Esophagus squamous epithelium (tissue), 5 donors: Measurements from ENCODE around the gene RAB43. TPM values are rescaled to one million over a fixed set of nuclear protein-coding genes. Genes with fewer than 3 reads are reported as not detected.
"Not testable (repeated sequence)": the region's sequence is repeated elsewhere in the genome, so short reads cannot be mapped to it uniquely, and the experiment has no call there.

ENCODE experiments used
- DNase-seq: peaks from one replicate; lab custom pipeline; 2025; lab: John Stamatoyannopoulos, UW
- H3K27ac ChIP-seq, 4 donors: fragments of 200-600 bp; sonication (generic); one replicate each; pipeline ENCODE4 v1.5.1; 2016 to 2019; ENCODE audit warnings: mild to moderate bottlenecking in 1 of 4
- H3K27me3 ChIP-seq, 4 donors: fragments of 200-600 bp; sonication (generic); 1 replicate in 3 of 4; 2 replicates in 1 of 4; pipeline versions ENCODE4 v1.5.1 to v1.6.0; 2017 to 2021; ENCODE audit warnings: antibody characterized with exemption in 1 of 4
- H3K36me3 ChIP-seq, 3 donors: fragments of 200-600 bp; sonication (generic); one replicate each; pipeline ENCODE4 v1.5.1; 2016 to 2019
- H3K4me1 ChIP-seq, 3 donors: fragments of 200-600 bp; sonication (generic); one replicate each; pipeline ENCODE4 v1.5.1; 2017 to 2019
- H3K4me3 ChIP-seq, 4 donors: fragments of 200-600 bp; sonication (generic); 1 replicate in 3 of 4; 2 replicates in 1 of 4; pipeline ENCODE4 v1.5.1; 2016 to 2019; ENCODE audit warnings: mild to moderate bottlenecking in 2 of 4, moderate library complexity in 1 of 4
- H3K9me3 ChIP-seq, 3 donors: fragments of 200-600 bp; sonication (generic); one replicate each; pipeline ENCODE4 v1.5.1; 2016 to 2019
- POLR2A ChIP-seq, 4 donors: fragments of 450-650 bp; IDR thresholded peaks; one replicate each; pipeline ENCODE4 v1.6.1; 2017; ENCODE audit warnings: antibody characterized with exemption in 4 of 4, mild to moderate bottlenecking in 4 of 4, moderate library complexity in 3 of 4
- WGBS, 2 donors: methylation state at CpG; one replicate each; pipeline ENCODE4 v1.1.5; 2018; 5-methylcytosine and 5-hydroxymethylcytosine counted together
- intact Hi-C: fragments of 100-400 bp; cut with DNase I; formaldehyde crosslinking; loops from one replicate; pipeline ENCODE4 v1.15.0; 2022
- total RNA-seq, 4 donors: library from RNA; depleted of rRNA; stranded (reverse); fragments of >200 nt; gene quantifications; one replicate each; pipeline ENCODE4 v1.1.0, GENCODE V29; 2016
- TF ChIP-seq, protein P1 (sequence below), 6 experiments: fragments of 450-650 bp in 4 of 6; fragments of 200-600 bp in 2 of 6; sonication (generic) in 2 of 6; IDR thresholded peaks; one replicate each; pipeline ENCODE4 v1.5.1; 2016 to 2019; ENCODE audit warnings: antibody characterized with exemption in 6 of 6, mild to moderate bottlenecking in 4 of 6, moderate library complexity in 4 of 6
- donor health status: DM: yes; HTN: yes; CAD: no.

Gene RAB43
- total RNA-seq: 10 to 100 TPM in 1 of 4 donors, 1 to 10 TPM in 3; 4.6 to 11.1 (median 7.9) TPM

DNA sequence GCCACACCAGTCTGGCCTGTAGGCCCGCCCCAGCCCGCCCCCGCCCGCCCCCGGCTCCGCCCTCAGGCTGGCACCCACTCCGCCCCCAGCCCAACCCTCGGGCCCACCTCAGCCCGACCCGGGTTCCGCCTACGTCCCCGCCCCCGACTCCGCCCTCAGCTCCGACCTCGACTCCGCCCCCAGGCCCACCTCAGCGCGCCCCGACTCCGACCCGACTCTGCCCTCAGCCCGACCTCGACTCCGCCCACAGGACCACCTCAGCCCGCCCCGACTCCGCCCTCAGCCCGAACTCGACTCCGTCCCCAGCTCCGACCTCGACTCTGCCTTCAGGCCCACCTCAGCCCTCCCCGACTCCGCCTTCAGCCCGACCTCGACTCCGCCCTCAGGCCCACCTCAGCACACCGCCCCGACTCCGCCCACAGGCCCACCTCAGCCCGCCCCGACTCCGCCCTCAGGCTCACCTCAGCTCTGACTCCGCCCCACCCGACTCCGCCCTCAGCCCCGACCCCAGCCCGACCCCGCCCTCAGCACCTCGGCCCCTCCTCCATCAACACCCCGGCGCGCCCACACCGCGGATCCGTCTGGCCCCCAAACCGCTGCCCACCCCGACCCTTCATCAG lies at the start of gene RAB43:
RAB43 (minus strand) TSS at position 13 of the 620 bp plus-strand sequence. CDS start 315 bp downstream, outside the sequence.
- Histone ChIP-seq H3K27ac (peak within 1 kb of the TSS; percentile 88 to 97 (median 94)), H3K27me3 (no peaks in the 10 kb centered on the region), H3K4me1 (peaks cover 16 to 55% (median 16%) of the 10 kb centered on the region in 3 donors), H3K9me3 (no peaks in the 10 kb centered on the region), H3K36me3 (peaks cover 0 to 4% (median 0%) of the 10 kb centered on the region in 3 donors), H3K4me3 (peak within 1 kb of the TSS; percentile 57 to 91 (median 71))
- 2 to 10% methylated on average over 4 to 32 of the region's 60 CpGs for WGBS, 2 donors
- peak; percentile 33 for DNase-seq
- TF ChIP-seq, protein P1, sequence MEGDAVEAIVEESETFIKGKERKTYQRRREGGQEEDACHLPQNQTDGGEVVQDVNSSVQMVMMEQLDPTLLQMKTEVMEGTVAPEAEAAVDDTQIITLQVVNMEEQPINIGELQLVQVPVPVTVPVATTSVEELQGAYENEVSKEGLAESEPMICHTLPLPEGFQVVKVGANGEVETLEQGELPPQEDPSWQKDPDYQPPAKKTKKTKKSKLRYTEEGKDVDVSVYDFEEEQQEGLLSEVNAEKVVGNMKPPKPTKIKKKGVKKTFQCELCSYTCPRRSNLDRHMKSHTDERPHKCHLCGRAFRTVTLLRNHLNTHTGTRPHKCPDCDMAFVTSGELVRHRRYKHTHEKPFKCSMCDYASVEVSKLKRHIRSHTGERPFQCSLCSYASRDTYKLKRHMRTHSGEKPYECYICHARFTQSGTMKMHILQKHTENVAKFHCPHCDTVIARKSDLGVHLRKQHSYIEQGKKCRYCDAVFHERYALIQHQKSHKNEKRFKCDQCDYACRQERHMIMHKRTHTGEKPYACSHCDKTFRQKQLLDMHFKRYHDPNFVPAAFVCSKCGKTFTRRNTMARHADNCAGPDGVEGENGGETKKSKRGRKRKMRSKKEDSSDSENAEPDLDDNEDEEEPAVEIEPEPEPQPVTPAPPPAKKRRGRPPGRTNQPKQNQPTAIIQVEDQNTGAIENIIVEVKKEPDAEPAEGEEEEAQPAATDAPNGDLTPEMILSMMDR (IDR thresholded peaks at IDR 0.05): no peak
- TF ChIP-seq POLR2A (IDR thresholded peaks at IDR 0.05): no peak
- intact Hi-C loops: no loop called here

DNA sequence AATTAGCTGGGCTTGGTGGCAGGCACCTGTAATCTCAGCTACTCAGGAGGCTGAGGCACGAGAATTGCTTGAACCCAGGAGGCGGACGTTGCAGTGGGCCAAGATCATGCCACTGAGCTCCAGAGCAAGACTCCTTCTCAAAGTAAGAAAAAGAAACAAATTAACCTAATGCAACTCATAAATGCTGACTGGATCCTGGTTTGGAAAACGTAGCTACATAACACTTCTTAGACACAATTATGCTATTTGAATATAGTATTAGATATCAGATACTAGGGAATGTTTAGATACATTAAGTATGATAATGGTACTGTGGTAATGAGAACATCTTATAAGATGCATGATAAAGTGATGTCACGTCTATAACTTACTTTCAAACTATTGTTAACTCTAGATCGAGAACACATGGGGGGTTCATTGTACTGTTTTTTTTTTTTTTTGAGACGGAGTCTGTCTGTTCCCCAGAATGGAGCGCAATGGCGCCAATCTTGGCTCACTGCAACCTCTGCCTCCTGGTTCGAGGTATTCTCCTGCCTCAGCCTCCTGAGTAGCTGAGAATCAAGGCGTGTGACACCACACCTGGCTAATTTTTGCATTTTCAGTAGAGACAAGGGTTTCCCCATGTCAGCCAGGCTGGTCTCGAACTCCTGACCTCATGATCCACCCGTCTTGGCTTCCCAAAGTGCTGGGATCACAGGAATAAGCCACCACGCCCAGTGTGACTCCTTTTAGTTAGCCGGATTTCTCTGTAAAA lies 45.2 kb upstream of the RAB43 start:
- Histone ChIP-seq H3K4me1 (peaks cover 8 to 25% (median 12%) of the 10 kb centered on the region in 3 donors), H3K27me3 (no peaks in the 10 kb centered on the region), H3K9me3 (no peaks in the 10 kb centered on the region), H3K27ac (no peak overlapping the region), H3K4me3 (no peak overlapping the region), H3K36me3 (peaks cover 7 to 72% (median 33%) of the 10 kb centered on the region in 3 donors)
- intact Hi-C loops: no loop called here
- DNase-seq: no peak
- 86 to 87% methylated on average over 14 to 15 of the region's 15 CpGs for WGBS, 2 donors
- no peak for TF ChIP-seq POLR2A (IDR thresholded peaks at IDR 0.05)
- TF ChIP-seq, protein P1 (IDR thresholded peaks at IDR 0.05): no peak

DNA sequence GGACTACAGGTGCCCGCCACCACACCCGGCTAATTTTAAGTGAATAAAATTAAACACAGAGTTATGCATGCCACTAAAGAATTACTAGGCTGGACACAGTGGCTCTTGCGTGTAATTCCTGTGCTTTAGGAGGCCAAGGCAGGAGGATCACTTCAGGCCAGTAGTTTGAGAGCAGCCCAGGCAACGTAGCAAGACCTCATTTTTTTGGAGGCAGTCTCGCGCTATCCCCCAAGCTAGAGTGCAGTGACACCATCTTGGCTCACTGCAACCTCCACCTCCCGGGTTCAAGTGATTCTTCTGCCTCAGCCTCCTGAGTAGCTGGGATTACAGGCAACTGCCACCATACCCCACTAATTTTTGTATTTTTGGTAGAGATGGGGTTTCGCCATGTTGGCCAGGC lies 44.0 kb upstream of the RAB43 start:
- peaks cover 8 to 16% (median 8%) of the 10 kb centered on the region in 3 donors for H3K4me1 ChIP-seq
- 92 to 96% methylated on average over 8 of the region's 8 CpGs for WGBS, 2 donors
- H3K36me3 ChIP-seq: peaks cover 7 to 60% (median 22%) of the 10 kb centered on the region in 3 donors
- H3K4me3 ChIP-seq, H3K27ac ChIP-seq, H3K27me3 ChIP-seq, intact Hi-C loops, DNase-seq, H3K9me3 ChIP-seq: not testable (repeated sequence)

DNA sequence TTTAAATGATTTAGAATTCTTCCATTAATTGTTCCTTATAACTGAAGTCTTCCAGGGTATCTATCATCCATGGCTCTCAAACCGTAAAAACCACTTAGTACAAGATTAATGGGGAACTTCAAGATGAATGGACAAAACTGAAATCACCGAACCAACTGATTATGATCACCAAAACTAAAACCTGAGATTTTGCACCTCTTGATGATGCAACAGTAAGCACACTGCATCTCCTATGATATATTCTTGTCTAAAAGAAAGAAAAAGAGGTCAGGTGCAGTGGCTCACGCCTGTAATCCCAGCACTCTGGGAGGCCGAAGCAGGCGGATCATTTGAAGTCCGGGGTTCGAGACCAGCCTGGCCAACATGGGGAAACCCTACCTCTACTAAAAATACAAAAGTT lies 42.9 kb upstream of the RAB43 start:
- H3K36me3 ChIP-seq: peaks cover 0 to 49% (median 11%) of the 10 kb centered on the region in 3 donors
- no peak for TF ChIP-seq POLR2A (IDR thresholded peaks at IDR 0.05)
- TF ChIP-seq, protein P1 (IDR thresholded peaks at IDR 0.05): no peak
- H3K4me1 ChIP-seq: peaks cover 13 to 24% (median 13%) of the 10 kb centered on the region in 3 donors
- DNase-seq: no peak
- intact Hi-C loops: no loop called here
- WGBS, 2 donors: 84 to 95% methylated on average over 7 of the region's 7 CpGs
- H3K27me3 ChIP-seq: no peaks in the 10 kb centered on the region
- H3K9me3 ChIP-seq: no peaks in the 10 kb centered on the region
- H3K4me3 ChIP-seq: no peak overlapping the region
- no peak overlapping the region for H3K27ac ChIP-seq

DNA sequence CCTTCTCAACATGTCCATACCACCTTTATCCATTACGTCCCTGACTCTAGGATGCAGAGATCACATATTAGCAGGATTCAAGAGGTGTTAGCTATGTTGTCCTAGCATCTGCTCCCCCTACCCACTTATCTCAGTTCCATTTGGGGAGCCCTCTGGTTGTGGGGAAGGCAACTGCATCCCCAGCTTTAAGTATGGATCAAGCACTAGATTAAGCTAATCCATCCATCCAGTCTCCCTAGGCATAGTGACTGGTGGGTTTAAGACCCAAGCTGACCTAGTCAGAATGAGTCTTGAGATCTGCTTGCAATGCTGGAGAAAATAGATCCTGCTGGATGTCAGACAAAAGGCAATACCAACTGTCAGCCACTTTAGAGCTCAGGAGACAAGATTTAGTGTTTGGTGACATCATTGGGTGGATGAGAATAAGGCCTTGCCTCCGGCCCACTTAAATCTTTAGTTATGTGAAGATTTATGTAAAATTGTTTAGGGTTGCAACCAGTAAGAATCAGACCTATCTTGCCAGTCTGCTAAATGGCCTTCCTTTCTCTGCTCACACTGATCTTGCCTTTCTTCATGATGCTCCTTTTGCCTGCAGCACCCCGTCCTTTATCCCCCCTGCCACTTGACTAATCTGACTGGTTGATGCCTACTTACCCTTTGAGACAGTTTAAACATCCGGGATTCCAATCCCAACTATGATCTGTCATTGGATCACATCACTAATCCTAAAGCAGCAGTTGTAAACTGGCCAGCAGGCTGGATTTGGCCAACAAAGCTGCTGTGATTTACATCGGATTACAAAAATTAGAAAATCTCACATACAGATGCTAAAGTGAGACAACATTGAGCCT lies 41.4 kb upstream of the RAB43 start:
- Histone ChIP-seq H3K9me3 (no peaks in the 10 kb centered on the region), H3K36me3 (peaks cover 0 to 45% (median 3%) of the 10 kb centered on the region in 3 donors), H3K4me1 (peaks cover 16 to 34% (median 17%) of the 10 kb centered on the region in 3 donors), H3K4me3 (no peak overlapping the region), H3K27me3 (no peaks in the 10 kb centered on the region), H3K27ac (peak overlapping the region in 3 of 4 donors; percentile 96 to 97 (median 97))
- intact Hi-C loops: no loop called here
- WGBS, 2 donors: 47 to 64% methylated on average over 5 of the region's 5 CpGs
- TF ChIP-seq, protein P1 (IDR thresholded peaks at IDR 0.05): peak in 2 of 6 experiments; percentile 24 to 30
- TF ChIP-seq POLR2A (IDR thresholded peaks at IDR 0.05): no peak
- no peak for DNase-seq
